ENCODE results near the gene COMMD2. TPM values are rescaled to one million over a fixed set of nuclear protein-coding genes. Genes with fewer than 3 reads are reported as not detected.

The COMMD2 gene
- total RNA-seq, 3 donors from 2014 or later (not counting 1 experiment from before 2014, with no cell fraction given), result 39.9 to 42.9 (median 40.0) TPM

- H3K27ac Mint-ChIP-seq, result no peak overlapping the region
- no peaks in the 10 kb centered on the region for H3K36me3 ChIP-seq (ENCODE audit: control insufficient read depth, insufficient read depth, low read length)
- H3K27ac ChIP-seq (ENCODE audit: low read length), result no peak overlapping the region
- H3K9me3 Mint-ChIP-seq, result no peaks in the 10 kb centered on the region
- no peak for TF ChIP-seq CTCF (IDR thresholded peaks at IDR 0.05)
- intact Hi-C loops (cut with micrococcal nuclease), result no loop called here
- no peaks in the 10 kb centered on the region for H3K36me3 Mint-ChIP-seq
- peaks cover 27 to 45% of the 10 kb centered on the region in 2 donors for H3K27me3 Mint-ChIP-seq (ENCODE audit: low read depth in 2 of 2)
- no peak overlapping the region for H3K4me3 ChIP-seq (ENCODE audit: low read length)
- ATAC-seq (no peak), DNase-seq (no peak)
- WGBS (ENCODE audit: insufficient coverage), result 86% methylated on average over 1 of the region's 3 CpGs
- no peak overlapping the region for H3K4me3 Mint-ChIP-seq
- no peaks in the 10 kb centered on the region for H3K9me3 ChIP-seq (ENCODE audit: control insufficient read depth, insufficient read depth, low read length)
- H3K27me3 ChIP-seq (ENCODE audit: control insufficient read depth, insufficient read depth, low read length), result peaks cover 6% of the 10 kb centered on the region
- no peaks in the 10 kb centered on the region for H3K4me1 ChIP-seq (ENCODE audit: control insufficient read depth, insufficient read depth, low read length)
- no peaks in the 10 kb centered on the region for H3K4me1 Mint-ChIP-seq
Measured at GRCh38 chr3:149790698-149791097, 38.4 kb upstream of the COMMD2 start.

- ATAC-seq (no peak), DNase-seq (no peak)
- intact Hi-C loops (cut with micrococcal nuclease), result no loop called here
- Histone ChIP-seq H3K36me3 (ENCODE audit: control insufficient read depth, insufficient read depth, low read length) (no peaks in the 10 kb centered on the region), H3K27ac (ENCODE audit: low read length) (no peak overlapping the region), H3K4me1 (ENCODE audit: control insufficient read depth, insufficient read depth, low read length) (no peaks in the 10 kb centered on the region), H3K4me3 (ENCODE audit: low read length) (no peak overlapping the region), H3K27me3 (ENCODE audit: control insufficient read depth, insufficient read depth, low read length) (peaks cover 6% of the 10 kb centered on the region), H3K9me3 (ENCODE audit: control insufficient read depth, insufficient read depth, low read length) (no peaks in the 10 kb centered on the region)
- WGBS (ENCODE audit: insufficient coverage), result no CpG with 5 or more reads among the region's 2 CpGs
- Mint-ChIP-seq H3K4me1 (no peaks in the 10 kb centered on the region), H3K9me3 (no peaks in the 10 kb centered on the region), H3K4me3 (no peak overlapping the region), H3K27me3 (ENCODE audit: low read depth in 2 of 2) (peaks cover 27 to 45% of the 10 kb centered on the region in 2 donors), H3K27ac (no peak overlapping the region), H3K36me3 (no peaks in the 10 kb centered on the region)
- TF ChIP-seq CTCF (IDR thresholded peaks at IDR 0.05), result no peak
Measured at GRCh38 chr3:149790268-149790667, 38.0 kb upstream of the COMMD2 start.

- no peak for DNase-seq
- Histone ChIP-seq H3K36me3 (ENCODE audit: control insufficient read depth, insufficient read depth, low read length) (no peaks in the 10 kb centered on the region), H3K27ac (ENCODE audit: low read length) (no peak overlapping the region), H3K4me1 (ENCODE audit: control insufficient read depth, insufficient read depth, low read length) (no peaks in the 10 kb centered on the region), H3K9me3 (ENCODE audit: control insufficient read depth, insufficient read depth, low read length) (no peaks in the 10 kb centered on the region), H3K27me3 (ENCODE audit: control insufficient read depth, insufficient read depth, low read length) (no peaks in the 10 kb centered on the region), H3K4me3 (ENCODE audit: low read length) (no peak overlapping the region)
- no peak overlapping the region for H3K4me3 Mint-ChIP-seq
- no peak for TF ChIP-seq CTCF (IDR thresholded peaks at IDR 0.05)
- H3K36me3 Mint-ChIP-seq, result no peaks in the 10 kb centered on the region
- no peak overlapping the region for H3K27ac Mint-ChIP-seq
- 90% methylated on average over 5 of the region's 5 CpGs for WGBS (ENCODE audit: insufficient coverage)
- peaks cover 8 to 26% of the 10 kb centered on the region in 2 donors for H3K27me3 Mint-ChIP-seq (ENCODE audit: low read depth in 2 of 2)
- peaks cover 0 to 6% of the 10 kb centered on the region in 2 donors for H3K4me1 Mint-ChIP-seq
- H3K9me3 Mint-ChIP-seq, result no peaks in the 10 kb centered on the region
- intact Hi-C loops (cut with micrococcal nuclease), result no loop called here
- no peak for ATAC-seq
Measured at GRCh38 chr3:149784064-149784704, 31.9 kb upstream of the COMMD2 start.

- H3K4me1 Mint-ChIP-seq, result peaks cover 0 to 6% of the 10 kb centered on the region in 2 donors
- H3K27me3 Mint-ChIP-seq (ENCODE audit: low read depth in 2 of 2), result peaks cover 8 to 27% of the 10 kb centered on the region in 2 donors
- intact Hi-C loops (cut with micrococcal nuclease), result no loop called here
- Histone ChIP-seq H3K36me3 (ENCODE audit: control insufficient read depth, insufficient read depth, low read length) (no peaks in the 10 kb centered on the region), H3K4me1 (ENCODE audit: control insufficient read depth, insufficient read depth, low read length) (no peaks in the 10 kb centered on the region), H3K9me3 (ENCODE audit: control insufficient read depth, insufficient read depth, low read length) (no peaks in the 10 kb centered on the region), H3K27ac (ENCODE audit: low read length) (no peak overlapping the region), H3K27me3 (ENCODE audit: control insufficient read depth, insufficient read depth, low read length) (no peaks in the 10 kb centered on the region), H3K4me3 (ENCODE audit: low read length) (no peak overlapping the region)
- no peak overlapping the region for H3K4me3 Mint-ChIP-seq
- ATAC-seq, result no peak
- H3K36me3 Mint-ChIP-seq, result no peaks in the 10 kb centered on the region
- DNase-seq, result no peak
- no peaks in the 10 kb centered on the region for H3K9me3 Mint-ChIP-seq
- no peak overlapping the region for H3K27ac Mint-ChIP-seq
- TF ChIP-seq CTCF (IDR thresholded peaks at IDR 0.05), result no peak
Measured at GRCh38 chr3:149783576-149783975, 31.3 kb upstream of the COMMD2 start.
